ENCODE data around the gene BEND4. TPM values are rescaled to one million over a fixed set of nuclear protein-coding genes. Genes with fewer than 3 reads are reported as not detected.

Gene BEND4
- total RNA-seq, 4 donors from 2014 or later: not detected

DNA sequence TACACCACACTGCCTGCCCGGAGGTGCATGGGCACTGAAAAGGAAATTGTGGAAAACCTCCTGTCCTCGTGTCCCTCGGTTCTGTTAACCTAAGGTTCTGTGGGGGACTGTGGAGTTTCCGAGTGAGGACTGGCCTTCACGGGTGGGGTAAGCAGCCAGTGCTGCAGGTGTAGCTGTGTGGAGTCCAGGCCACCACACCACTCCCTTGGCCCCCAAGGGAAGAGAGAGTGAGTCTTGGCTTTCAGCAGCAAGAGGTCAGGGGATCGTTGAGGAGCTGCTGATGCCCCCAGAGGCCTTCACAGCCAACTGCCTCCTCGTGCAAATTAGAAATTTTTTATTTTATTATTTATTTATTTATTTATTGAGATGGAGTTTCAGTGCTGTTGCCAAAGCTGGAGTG is 20.4 kb downstream of the BEND4 start:
- no peaks in the 10 kb centered on the region for H3K27me3 ChIP-seq
- H3K9me3 ChIP-seq: no peaks in the 10 kb centered on the region
- no peak for DNase-seq (ENCODE audit: low spot score in 2 of 2)
- TF ChIP-seq POLR2A (IDR thresholded peaks at IDR 0.05): no peak
- TF ChIP-seq POLR2AphosphoS5 (IDR thresholded peaks at IDR 0.05): no peak
- no peak for TF ChIP-seq EP300 (IDR thresholded peaks at IDR 0.05)
- TF ChIP-seq, protein P1, sequence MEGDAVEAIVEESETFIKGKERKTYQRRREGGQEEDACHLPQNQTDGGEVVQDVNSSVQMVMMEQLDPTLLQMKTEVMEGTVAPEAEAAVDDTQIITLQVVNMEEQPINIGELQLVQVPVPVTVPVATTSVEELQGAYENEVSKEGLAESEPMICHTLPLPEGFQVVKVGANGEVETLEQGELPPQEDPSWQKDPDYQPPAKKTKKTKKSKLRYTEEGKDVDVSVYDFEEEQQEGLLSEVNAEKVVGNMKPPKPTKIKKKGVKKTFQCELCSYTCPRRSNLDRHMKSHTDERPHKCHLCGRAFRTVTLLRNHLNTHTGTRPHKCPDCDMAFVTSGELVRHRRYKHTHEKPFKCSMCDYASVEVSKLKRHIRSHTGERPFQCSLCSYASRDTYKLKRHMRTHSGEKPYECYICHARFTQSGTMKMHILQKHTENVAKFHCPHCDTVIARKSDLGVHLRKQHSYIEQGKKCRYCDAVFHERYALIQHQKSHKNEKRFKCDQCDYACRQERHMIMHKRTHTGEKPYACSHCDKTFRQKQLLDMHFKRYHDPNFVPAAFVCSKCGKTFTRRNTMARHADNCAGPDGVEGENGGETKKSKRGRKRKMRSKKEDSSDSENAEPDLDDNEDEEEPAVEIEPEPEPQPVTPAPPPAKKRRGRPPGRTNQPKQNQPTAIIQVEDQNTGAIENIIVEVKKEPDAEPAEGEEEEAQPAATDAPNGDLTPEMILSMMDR (IDR thresholded peaks at IDR 0.05): no peak
- no peak overlapping the region for H3K27ac ChIP-seq
- no peaks in the 10 kb centered on the region for H3K36me3 ChIP-seq
- H3K4me3 ChIP-seq: no peak overlapping the region
- WGBS: 92% methylated on average over 7 of the region's 7 CpGs
- H3K4me1 ChIP-seq: no peaks in the 10 kb centered on the region

DNA sequence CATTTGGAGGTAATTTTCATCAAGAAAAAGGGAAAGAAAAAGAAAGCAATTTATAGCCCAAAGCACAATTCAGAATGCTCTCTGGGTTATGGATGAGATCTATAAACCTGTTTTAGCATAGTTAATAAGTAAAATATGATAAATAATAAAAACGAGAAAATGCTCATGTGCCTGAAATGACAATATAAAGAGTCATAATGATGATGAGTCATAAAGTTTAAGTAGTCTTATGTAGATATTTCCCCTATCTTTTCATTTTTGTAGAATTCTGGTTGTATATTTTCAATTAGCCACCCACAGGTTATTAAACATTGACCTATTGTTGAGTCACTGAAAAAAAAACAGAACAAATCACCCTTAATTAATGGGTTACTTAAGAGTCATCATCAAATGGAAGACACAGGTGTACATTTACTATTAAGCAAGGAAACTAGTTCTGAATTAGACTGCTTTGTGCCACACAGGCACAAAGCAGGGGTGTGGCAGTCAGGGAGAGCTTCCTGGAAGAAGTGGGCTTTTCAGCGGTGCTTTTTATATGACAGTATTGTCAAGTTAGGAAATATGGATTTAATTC is 29.3 kb downstream of the BEND4 start:
- TF ChIP-seq, protein P1 (IDR thresholded peaks at IDR 0.05): no peak
- no peak for TF ChIP-seq POLR2A (IDR thresholded peaks at IDR 0.05)
- TF ChIP-seq POLR2AphosphoS5 (IDR thresholded peaks at IDR 0.05): no peak
- no peak for TF ChIP-seq EP300 (IDR thresholded peaks at IDR 0.05)
- 76% methylated on average over 2 of the region's 2 CpGs for WGBS
- H3K27ac ChIP-seq: no peak overlapping the region
- no peak for DNase-seq (ENCODE audit: low spot score in 2 of 2)
- no peaks in the 10 kb centered on the region for H3K9me3 ChIP-seq
- no peaks in the 10 kb centered on the region for H3K4me1 ChIP-seq
- no peaks in the 10 kb centered on the region for H3K36me3 ChIP-seq
- H3K4me3 ChIP-seq: no peak overlapping the region
- no peaks in the 10 kb centered on the region for H3K27me3 ChIP-seq

DNA sequence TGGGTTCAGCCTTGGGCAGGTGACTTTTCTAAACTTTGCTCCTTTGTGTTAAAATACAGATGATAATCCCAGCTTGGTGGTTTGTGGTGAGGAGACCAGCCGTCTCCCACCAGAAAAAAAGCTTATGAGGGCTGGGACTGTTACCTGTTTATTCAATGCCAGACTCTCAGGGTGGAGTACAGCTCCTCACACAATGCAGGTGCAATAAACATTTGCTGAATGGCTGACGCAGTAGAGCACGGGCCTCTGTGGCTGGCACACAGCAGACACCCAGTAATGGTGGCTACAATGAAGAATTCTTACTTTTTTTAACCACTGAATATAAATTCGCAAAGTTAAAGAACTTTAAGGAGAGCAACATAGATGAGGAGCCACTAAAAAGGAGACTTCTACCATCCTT is 30.2 kb downstream of the BEND4 start:
- WGBS: 72% methylated on average over 4 of the region's 4 CpGs

DNA sequence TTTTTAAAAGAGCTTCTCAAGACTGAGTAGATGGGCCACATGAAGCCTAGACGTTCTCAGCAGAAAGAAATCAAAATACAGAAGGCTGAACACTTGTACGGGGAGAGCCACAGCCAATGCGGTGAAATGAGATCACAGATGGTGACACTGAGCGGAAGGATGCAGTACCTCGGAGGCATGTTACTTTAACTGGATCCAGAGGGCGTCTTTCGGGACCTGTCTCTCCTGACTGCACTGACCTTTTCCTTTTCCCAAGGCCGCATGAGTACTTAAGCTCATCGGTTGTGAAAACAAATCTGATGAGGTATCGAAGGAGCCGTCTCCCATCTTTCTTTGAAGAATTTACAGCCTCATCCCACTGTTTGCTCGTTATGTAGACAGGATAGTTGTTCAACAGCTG is 32.6 kb downstream of the BEND4 start:
- no peaks in the 10 kb centered on the region for H3K9me3 ChIP-seq
- no peak overlapping the region for H3K27ac ChIP-seq
- DNase-seq (ENCODE audit: low spot score in 2 of 2): no peak
- H3K4me1 ChIP-seq: no peaks in the 10 kb centered on the region
- WGBS: 51% methylated on average over 12 of the region's 12 CpGs
- H3K36me3 ChIP-seq: no peaks in the 10 kb centered on the region
- no peak for TF ChIP-seq POLR2A (IDR thresholded peaks at IDR 0.05)
- TF ChIP-seq, protein P1 (IDR thresholded peaks at IDR 0.05): no peak
- no peak for TF ChIP-seq EP300 (IDR thresholded peaks at IDR 0.05)
- no peak for TF ChIP-seq POLR2AphosphoS5 (IDR thresholded peaks at IDR 0.05)
- no peak overlapping the region for H3K4me3 ChIP-seq
- peaks cover 6% of the 10 kb centered on the region for H3K27me3 ChIP-seq

More for the DNA sequence above, 30.2 kb downstream of the BEND4 start:
- Histone ChIP-seq H3K36me3 (no peaks in the 10 kb centered on the region), H3K27me3 (no peaks in the 10 kb centered on the region), H3K27ac (no peak overlapping the region), H3K4me1 (no peaks in the 10 kb centered on the region), H3K9me3 (no peaks in the 10 kb centered on the region), H3K4me3 (no peak overlapping the region)
- no peak for TF ChIP-seq EP300 (IDR thresholded peaks at IDR 0.05)
- TF ChIP-seq POLR2A (IDR thresholded peaks at IDR 0.05): no peak
- TF ChIP-seq POLR2AphosphoS5 (IDR thresholded peaks at IDR 0.05): no peak
- TF ChIP-seq, protein P1 (IDR thresholded peaks at IDR 0.05): no peak
- no peak for DNase-seq (ENCODE audit: low spot score in 2 of 2)

DNA sequence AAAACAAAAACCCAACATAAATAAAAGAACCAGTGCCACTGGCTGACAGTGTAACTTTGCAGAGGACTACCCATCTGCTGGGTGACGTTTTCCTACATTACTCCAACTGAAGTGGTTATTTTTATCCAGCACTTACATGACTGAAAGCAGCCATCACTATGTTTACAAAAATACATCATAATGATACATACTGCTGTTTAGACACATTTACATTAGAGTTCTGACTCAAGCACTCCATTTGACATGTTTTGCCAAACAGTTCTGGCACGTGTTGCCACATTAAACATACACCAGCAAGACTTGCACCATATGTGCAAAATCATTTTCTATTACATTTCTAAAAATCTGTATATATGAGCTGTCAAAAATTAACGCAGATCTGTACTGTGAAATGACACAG is 39.6 kb downstream of the BEND4 start:
- H3K27ac ChIP-seq: no peak overlapping the region
- no peak overlapping the region for H3K4me3 ChIP-seq
- TF ChIP-seq EP300 (IDR thresholded peaks at IDR 0.05) (no peak), POLR2AphosphoS5 (IDR thresholded peaks at IDR 0.05) (no peak), POLR2A (IDR thresholded peaks at IDR 0.05) (no peak)
- TF ChIP-seq, protein P1 (IDR thresholded peaks at IDR 0.05): no peak
- H3K4me1 ChIP-seq: no peaks in the 10 kb centered on the region
- no peak for DNase-seq (ENCODE audit: low spot score in 2 of 2)
- WGBS: 72% methylated on average over 3 of the region's 3 CpGs
- no peaks in the 10 kb centered on the region for H3K9me3 ChIP-seq
- no peaks in the 10 kb centered on the region for H3K36me3 ChIP-seq
- H3K27me3 ChIP-seq: peaks cover 15% of the 10 kb centered on the region
